ENCODE results near the gene TSEN15. TPM values are rescaled to one million over a fixed set of nuclear protein-coding genes. Genes with fewer than 3 reads are reported as not detected.

The TSEN15 gene
- total RNA-seq, 6 experiments from 2014 or later: 32.7 to 47.0 (median 40.4) TPM

DNA sequence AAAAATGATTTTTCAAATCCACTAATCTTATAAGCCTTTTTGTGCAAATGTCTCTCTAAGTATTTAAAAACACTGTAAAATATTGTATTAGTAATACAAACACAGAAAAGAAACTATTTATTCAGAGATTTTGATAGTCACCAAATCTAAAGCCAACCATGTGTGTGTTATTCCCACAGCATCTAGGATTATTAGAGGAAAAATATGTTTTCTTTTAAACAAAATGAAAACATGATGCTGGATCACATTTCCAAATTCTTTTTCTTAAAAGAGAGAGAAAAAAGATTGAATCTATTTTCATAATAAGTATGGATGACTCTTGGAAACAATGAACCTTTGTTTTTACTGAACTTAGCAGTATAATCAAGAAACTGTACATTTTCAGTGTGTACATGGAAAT lies 39.3 kb upstream of the TSEN15 start:
- Mint-ChIP-seq H3K4me1 (ENCODE audit: low read depth) (peaks cover 12% of the 10 kb centered on the region), H3K9me3 (no peaks in the 10 kb centered on the region), H3K27me3 (ENCODE audit: insufficient read depth) (no peaks in the 10 kb centered on the region; the same call in 1 of the 2 replicates), H3K36me3 (ENCODE audit: low read depth) (0 out of 2 replicates have a peak, but pooled peaks cover 6% of the 10 kb centered on the region), H3K4me3 (no peak overlapping the region), H3K27ac (no peak overlapping the region)
- DNase-seq: no peak
- TF ChIP-seq, protein P1, sequence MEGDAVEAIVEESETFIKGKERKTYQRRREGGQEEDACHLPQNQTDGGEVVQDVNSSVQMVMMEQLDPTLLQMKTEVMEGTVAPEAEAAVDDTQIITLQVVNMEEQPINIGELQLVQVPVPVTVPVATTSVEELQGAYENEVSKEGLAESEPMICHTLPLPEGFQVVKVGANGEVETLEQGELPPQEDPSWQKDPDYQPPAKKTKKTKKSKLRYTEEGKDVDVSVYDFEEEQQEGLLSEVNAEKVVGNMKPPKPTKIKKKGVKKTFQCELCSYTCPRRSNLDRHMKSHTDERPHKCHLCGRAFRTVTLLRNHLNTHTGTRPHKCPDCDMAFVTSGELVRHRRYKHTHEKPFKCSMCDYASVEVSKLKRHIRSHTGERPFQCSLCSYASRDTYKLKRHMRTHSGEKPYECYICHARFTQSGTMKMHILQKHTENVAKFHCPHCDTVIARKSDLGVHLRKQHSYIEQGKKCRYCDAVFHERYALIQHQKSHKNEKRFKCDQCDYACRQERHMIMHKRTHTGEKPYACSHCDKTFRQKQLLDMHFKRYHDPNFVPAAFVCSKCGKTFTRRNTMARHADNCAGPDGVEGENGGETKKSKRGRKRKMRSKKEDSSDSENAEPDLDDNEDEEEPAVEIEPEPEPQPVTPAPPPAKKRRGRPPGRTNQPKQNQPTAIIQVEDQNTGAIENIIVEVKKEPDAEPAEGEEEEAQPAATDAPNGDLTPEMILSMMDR (IDR thresholded peaks at IDR 0.05): no peak

DNA sequence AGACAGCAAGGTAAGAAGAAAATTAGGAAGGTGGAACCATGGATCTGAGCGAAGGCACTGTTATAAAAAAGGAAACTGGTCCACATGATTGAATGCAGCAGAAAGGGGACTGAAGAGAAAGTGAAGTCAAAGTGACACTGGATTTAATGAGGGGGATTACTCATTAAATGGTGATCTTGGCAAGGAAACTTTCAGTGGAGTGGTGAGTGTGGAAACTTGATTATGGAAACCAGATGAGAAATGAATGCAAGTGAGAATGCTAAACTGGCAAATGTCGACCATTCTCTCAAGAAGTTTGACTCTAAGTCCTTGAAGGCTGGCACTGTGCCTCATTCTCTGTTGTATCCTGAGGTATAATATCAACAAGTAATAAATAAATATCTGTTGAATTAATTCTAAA lies 37.3 kb upstream of the TSEN15 start:
- DNase-seq: no peak
- no peaks in the 10 kb centered on the region for H3K9me3 Mint-ChIP-seq

DNA sequence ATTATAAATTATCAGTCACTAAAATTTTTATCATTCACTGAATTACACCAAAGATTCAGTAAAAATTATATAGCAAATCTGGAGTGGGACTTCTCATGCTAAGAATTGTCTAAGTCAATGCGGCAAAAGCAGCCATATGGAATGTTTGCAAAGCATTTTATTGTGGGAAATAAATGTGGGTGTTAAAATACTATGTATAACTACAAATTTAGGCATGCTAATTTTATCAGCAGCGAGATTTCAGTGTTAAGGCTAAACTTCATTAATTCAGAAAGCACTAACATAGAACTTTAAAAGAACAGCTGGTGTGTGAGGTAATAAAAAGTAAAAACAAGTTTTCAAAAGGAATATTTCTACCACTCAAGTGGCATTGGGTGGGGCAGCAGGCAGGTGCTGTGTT lies 35.4 kb upstream of the TSEN15 start:
- DNase-seq: no peak
- Mint-ChIP-seq H3K27me3 (ENCODE audit: insufficient read depth) (no peaks in the 10 kb centered on the region; the same call in 1 of the 2 replicates), H3K36me3 (ENCODE audit: low read depth) (0 out of 2 replicates have a peak, but pooled peaks cover 4% of the 10 kb centered on the region), H3K4me3 (no peak overlapping the region), H3K4me1 (ENCODE audit: low read depth) (peaks cover 17% of the 10 kb centered on the region), H3K9me3 (no peaks in the 10 kb centered on the region), H3K27ac (no peak overlapping the region)
- TF ChIP-seq, protein P1 (IDR thresholded peaks at IDR 0.05): no peak

More for the DNA sequence above, 37.3 kb upstream of the TSEN15 start:
- no peak overlapping the region for H3K4me3 Mint-ChIP-seq
- TF ChIP-seq, protein P1 (IDR thresholded peaks at IDR 0.05): no peak
- no peak overlapping the region for H3K27ac Mint-ChIP-seq
- H3K27me3 Mint-ChIP-seq (ENCODE audit: insufficient read depth): no peaks in the 10 kb centered on the region; the same call in 1 of the 2 replicates
- H3K36me3 Mint-ChIP-seq (ENCODE audit: low read depth): 0 out of 2 replicates have a peak, but pooled peaks cover 6% of the 10 kb centered on the region
- peaks cover 17% of the 10 kb centered on the region for H3K4me1 Mint-ChIP-seq (ENCODE audit: low read depth)

DNA sequence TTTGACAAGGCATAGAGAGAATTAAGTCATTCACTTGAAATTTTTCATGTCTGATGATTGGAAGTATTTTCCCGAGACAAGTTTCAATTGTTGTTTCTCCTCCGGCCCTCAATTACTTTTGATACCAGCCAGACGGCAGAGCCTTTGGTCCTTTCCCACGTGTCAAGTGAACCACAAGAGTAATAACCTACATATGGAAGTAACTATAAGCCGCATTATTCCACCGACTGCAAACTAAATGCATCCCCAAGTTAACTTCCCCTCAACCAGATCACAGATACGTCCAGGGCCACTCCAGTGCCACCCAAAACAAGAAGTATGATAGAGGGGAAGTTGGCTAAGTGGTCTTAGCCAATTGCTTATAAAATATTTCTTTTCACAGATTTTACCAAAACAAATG lies 34.2 kb upstream of the TSEN15 start:
- no peak overlapping the region for H3K4me3 Mint-ChIP-seq
- no peaks in the 10 kb centered on the region for H3K36me3 Mint-ChIP-seq (ENCODE audit: low read depth)
- H3K27me3 Mint-ChIP-seq (ENCODE audit: insufficient read depth): no peaks in the 10 kb centered on the region; the same call in 1 of the 2 replicates
- no peaks in the 10 kb centered on the region for H3K9me3 Mint-ChIP-seq
- no peak overlapping the region for H3K27ac Mint-ChIP-seq
- H3K4me1 Mint-ChIP-seq (ENCODE audit: low read depth): peaks cover 25% of the 10 kb centered on the region
- TF ChIP-seq, protein P1 (IDR thresholded peaks at IDR 0.05): no peak
- DNase-seq: no peak

DNA sequence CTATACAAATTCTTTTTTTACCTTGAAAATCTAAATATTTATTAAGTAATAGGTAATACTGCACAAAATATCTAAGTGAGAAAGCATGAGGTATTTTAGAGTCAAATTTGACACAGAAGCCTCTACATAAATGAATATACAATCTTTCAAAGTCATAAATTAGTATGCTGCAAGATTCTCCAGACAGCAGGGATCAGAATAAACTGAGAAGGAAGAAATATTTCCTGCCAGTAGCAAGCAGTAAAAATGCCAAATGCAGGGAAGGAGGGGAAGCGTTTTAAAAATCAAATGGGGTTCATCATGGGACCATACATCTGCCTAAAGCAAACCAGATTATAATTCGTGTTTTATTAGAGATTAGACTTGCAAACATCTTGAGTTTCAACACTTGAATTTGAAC lies 32.9 kb upstream of the TSEN15 start:
- Mint-ChIP-seq H3K4me3 (no peak overlapping the region), H3K36me3 (ENCODE audit: low read depth) (no peaks in the 10 kb centered on the region), H3K9me3 (no peaks in the 10 kb centered on the region), H3K27me3 (ENCODE audit: insufficient read depth) (no peaks in the 10 kb centered on the region), H3K27ac (no peak overlapping the region), H3K4me1 (ENCODE audit: low read depth) (peaks cover 36% of the 10 kb centered on the region)
- no peak for DNase-seq
- TF ChIP-seq, protein P1 (IDR thresholded peaks at IDR 0.05): no peak

DNA sequence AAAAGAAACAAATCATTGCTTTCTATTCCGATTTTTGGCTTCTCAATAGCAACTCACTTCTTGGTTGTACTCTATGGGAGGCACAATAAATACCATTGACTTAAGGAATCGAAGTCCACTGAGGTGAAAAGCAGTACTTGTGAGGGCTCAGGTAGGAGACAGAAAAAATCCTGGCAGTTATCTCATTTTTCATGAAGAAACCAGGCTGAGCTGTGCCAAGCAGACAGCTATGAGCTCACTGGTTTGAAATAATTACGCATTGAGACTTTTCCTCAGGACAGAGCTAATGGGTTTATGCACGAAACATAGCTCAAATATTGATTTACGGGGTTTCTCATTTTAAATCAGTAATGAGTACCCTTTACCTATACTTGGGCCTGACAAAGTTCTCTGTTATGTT lies 32.5 kb upstream of the TSEN15 start:
- H3K4me1 Mint-ChIP-seq (ENCODE audit: low read depth): peaks cover 32% of the 10 kb centered on the region
- no peaks in the 10 kb centered on the region for H3K27me3 Mint-ChIP-seq (ENCODE audit: insufficient read depth)
- DNase-seq: no peak
- H3K9me3 Mint-ChIP-seq: no peaks in the 10 kb centered on the region
- no peak overlapping the region for H3K4me3 Mint-ChIP-seq
- H3K36me3 Mint-ChIP-seq (ENCODE audit: low read depth): no peaks in the 10 kb centered on the region
- H3K27ac Mint-ChIP-seq: no peak overlapping the region
- TF ChIP-seq, protein P1 (IDR thresholded peaks at IDR 0.05): no peak

Data from HFFc6 (cell line).